NCI-H226 (cell line): ENCODE results near the gene GINM1.
A peak's percentile ranks its signal among the peaks of the same experiment; 100 is the strongest.

Source experiments
- DNase-seq: peaks from one replicate; pipeline ENCODE4 v3.0.0-alpha.2; 2015

The GINM1 gene

GRCh38 chr6:149600508-149600907 is 34.3 kb downstream of the GINM1 start:
- no peak for DNase-seq

GRCh38 chr6:149608381-149608982 is 42.3 kb downstream of the GINM1 start:
- DNase-seq = no peak

GRCh38 chr6:149614337-149614736 is 48.2 kb downstream of the GINM1 start:
- no peak for DNase-seq

- no peak for DNase-seq
Measured at GRCh38 chr6:149615805-149616204, 49.6 kb downstream of the GINM1 start.

- no peak for DNase-seq
Measured at GRCh38 chr6:149627672-149628071, 61.5 kb downstream of the GINM1 start.

GRCh38 chr6:149628875-149629510 is 62.8 kb downstream of the GINM1 start:
- no peak for DNase-seq

GRCh38 chr6:149634315-149634714 is 68.1 kb downstream of the GINM1 start:
- no peak for DNase-seq

GRCh38 chr6:149636124-149636523 is 69.9 kb downstream of the GINM1 start:
- DNase-seq = peak; percentile 50
